Osteoblast (primary cell): ENCODE measurements around the gene MCOLN1. TPM values are rescaled to one million over a fixed set of nuclear protein-coding genes. Genes with fewer than 3 reads are reported as not detected.

Experiments used
- DNase-seq: peaks from one replicate; pipeline ENCODE4 v3.0.0; 2011; ENCODE audit warnings: low spot score, mixed read lengths; ENCODE audit not compliant: insufficient read length; ENCODE audit errors: missing footprints
- H2AFZ ChIP-seq: 2 replicates; pipeline ENCODE4 v1.6.0; 2011; ENCODE audit warnings: mild to moderate bottlenecking, low read length
- H3K27ac ChIP-seq: 2 replicates; pipeline ENCODE4 v1.5.1; 2011; ENCODE audit warnings: mild to moderate bottlenecking, low read depth, low read length, moderate library complexity
- H3K27me3 ChIP-seq: 2 replicates; pipeline ENCODE4 v1.6.0; 2012; ENCODE audit warnings: mild to moderate bottlenecking, control low read depth, inconsistent platforms, low read length, moderate library complexity; ENCODE audit not compliant: insufficient read depth
- H3K36me3 ChIP-seq: 2 replicates; pipeline ENCODE4 v1.5.1; 2011; ENCODE audit warnings: mild to moderate bottlenecking, low read length, control low read depth, moderate library complexity; ENCODE audit not compliant: insufficient read depth
- H3K4me1 ChIP-seq: 2 replicates; pipeline ENCODE4 v1.5.1; 2011; ENCODE audit warnings: mild to moderate bottlenecking, low read length, control low read depth, moderate library complexity; ENCODE audit not compliant: insufficient read depth
- H3K4me2 ChIP-seq: 2 replicates; pipeline ENCODE4 v1.6.0; 2011; ENCODE audit warnings: mild to moderate bottlenecking, low read length; ENCODE audit not compliant: insufficient read depth
- H3K4me3 ChIP-seq: fragments of 200-600 bp; sonication (generic); 3 replicates; pipeline ENCODE4 v1.5.1; 2012; ENCODE audit warnings: mild to moderate bottlenecking, low read length, inconsistent platforms; ENCODE audit not compliant: insufficient read depth
- H3K79me2 ChIP-seq: 2 replicates; pipeline ENCODE4 v1.6.0; 2012; ENCODE audit warnings: mild to moderate bottlenecking, low read length, control low read depth, inconsistent platforms; ENCODE audit not compliant: insufficient read depth
- H3K9me3 ChIP-seq: 2 replicates; pipeline ENCODE4 v1.5.1; 2011; ENCODE audit warnings: low read depth, low read length, control low read depth
- H4K20me1 ChIP-seq: 2 replicates; pipeline ENCODE4 v1.6.0; 2012; ENCODE audit warnings: mild to moderate bottlenecking, low read length, control low read depth; ENCODE audit not compliant: insufficient read depth
- CTCF ChIP-seq: IDR thresholded peaks from 2 replicates; pipeline ENCODE4 v1.5.1; 2011; ENCODE audit warnings: mild to moderate bottlenecking, low read depth, low read length, moderate library complexity; ENCODE audit errors: extremely low read depth
- total RNA-seq: library from RNA; depleted of rRNA; stranded (reverse); fragments of >200 nt; gene quantifications from 2 replicates; pipeline ENCODE4 v1.2.3, GENCODE V29; 2012

The MCOLN1 gene
- 16.6 and 21.2 TPM in 2 replicates for total RNA-seq

- H4K20me1 ChIP-seq, result no peaks in the 10 kb centered on the region
- peaks cover 7% of the 10 kb centered on the region for H3K36me3 ChIP-seq
- H3K4me2 ChIP-seq, result peak within 1 kb of the TSS; percentile 100
- H3K9me3 ChIP-seq, result no peaks in the 10 kb centered on the region
- peaks cover 12% of the 10 kb centered on the region for H3K4me1 ChIP-seq
- DNase-seq, result peak; percentile 100
- H3K79me2 ChIP-seq, result peaks cover 8% of the 10 kb centered on the region
- H3K27me3 ChIP-seq, result no peaks in the 10 kb centered on the region
- peak within 1 kb of the TSS; percentile 36 for H3K27ac ChIP-seq
- peak within 1 kb of the TSS; percentile 94 for H2AFZ ChIP-seq
- peak within 1 kb of the TSS; percentile 81 for H3K4me3 ChIP-seq
- TF ChIP-seq CTCF, result no peak
Observed at GRCh38 chr19:7522072-7522922, at the start of gene MCOLN1. TSS of gene MCOLN1 (plus strand) at chr19:7522624. CDS start at chr19:7522751, 127 bp downstream.

GRCh38 chr19:7475665-7476064 is 46.8 kb upstream of the MCOLN1 start:
- H3K27ac ChIP-seq, result no peak overlapping the region
- H4K20me1 ChIP-seq, result peaks cover 5% of the 10 kb centered on the region
- H3K4me1 ChIP-seq, result peaks cover 12% of the 10 kb centered on the region
- no peak overlapping the region for H2AFZ ChIP-seq
- no peaks in the 10 kb centered on the region for H3K79me2 ChIP-seq
- no peak overlapping the region for H3K4me3 ChIP-seq
- TF ChIP-seq CTCF, result no peak
- no peak overlapping the region for H3K4me2 ChIP-seq
- peaks cover 3% of the 10 kb centered on the region for H3K36me3 ChIP-seq
- no peaks in the 10 kb centered on the region for H3K27me3 ChIP-seq
- DNase-seq, result peak; percentile 50
- no peaks in the 10 kb centered on the region for H3K9me3 ChIP-seq

- peak; percentile 83 for DNase-seq
- peaks cover 5% of the 10 kb centered on the region for H4K20me1 ChIP-seq
- no peak overlapping the region for H3K4me2 ChIP-seq
- TF ChIP-seq CTCF, result no peak
- no peaks in the 10 kb centered on the region for H3K27me3 ChIP-seq
- peaks cover 3% of the 10 kb centered on the region for H3K36me3 ChIP-seq
- H3K4me1 ChIP-seq, result peaks cover 12% of the 10 kb centered on the region
- no peak overlapping the region for H3K4me3 ChIP-seq
- H3K27ac ChIP-seq, result no peak overlapping the region
- no peak overlapping the region for H2AFZ ChIP-seq
- H3K9me3 ChIP-seq, result no peaks in the 10 kb centered on the region
- H3K79me2 ChIP-seq, result no peaks in the 10 kb centered on the region
Observed at GRCh38 chr19:7476241-7476640, 46.2 kb upstream of the MCOLN1 start.

- H3K27ac ChIP-seq, result no peak overlapping the region
- no peaks in the 10 kb centered on the region for H3K27me3 ChIP-seq
- no peak overlapping the region for H2AFZ ChIP-seq
- no peaks in the 10 kb centered on the region for H3K79me2 ChIP-seq
- H3K36me3 ChIP-seq, result peaks cover 3% of the 10 kb centered on the region
- H3K9me3 ChIP-seq, result no peaks in the 10 kb centered on the region
- H4K20me1 ChIP-seq, result peaks cover 1% of the 10 kb centered on the region
- TF ChIP-seq CTCF, result no peak
- H3K4me2 ChIP-seq, result no peak overlapping the region
- H3K4me1 ChIP-seq, result peaks cover 12% of the 10 kb centered on the region
- DNase-seq, result peak; percentile 85
- H3K4me3 ChIP-seq, result no peak overlapping the region
Observed at GRCh38 chr19:7476777-7477494, 45.5 kb upstream of the MCOLN1 start.
